Urinary bladder (tissue), 4 donors: ENCODE data around the gene OR6B1. TPM values are rescaled to one million over a fixed set of nuclear protein-coding genes. Genes with fewer than 3 reads are reported as not detected.

Experiments
- DNase-seq: peaks from one replicate; pipeline ENCODE4 v3.0.0-alpha.2; 2015; ENCODE audit errors: extremely low spot score
- H3K27ac ChIP-seq: one replicate; pipeline ENCODE4 v1.5.1; 2013; ENCODE audit warnings: low read depth, mild to moderate bottlenecking, moderate library complexity
- H3K36me3 ChIP-seq: one replicate; pipeline ENCODE4 v1.6.1; 2013; ENCODE audit warnings: mild to moderate bottlenecking, moderate library complexity; ENCODE audit not compliant: insufficient read depth
- H3K4me1 ChIP-seq: one replicate; pipeline ENCODE4 v1.6.1; 2013; ENCODE audit warnings: mild to moderate bottlenecking, moderate library complexity; ENCODE audit not compliant: insufficient read depth
- H3K4me3 ChIP-seq: one replicate; pipeline ENCODE4 v1.5.1; 2013; ENCODE audit warnings: low read depth, low read length
- WGBS: extraction: QIAGEN DNeasy Blood & Tissue Kit; methylation state at CpG from one replicate; pipeline ENCODE4 v1.1.7; 2013; 5-methylcytosine and 5-hydroxymethylcytosine counted together
- polyA plus RNA-seq: library from polyadenylated mRNA; stranded (reverse); fragments of 200-250 nt; gene quantifications from one replicate; pipeline ENCODE4 v1.2.3, GENCODE V29; 2013
- total RNA-seq: library from RNA; depleted of rRNA; stranded (reverse); fragments of >200 nt; gene quantifications from one replicate; pipeline ENCODE4 v1.2.3, GENCODE V29; 2014
- donor health status: healthy with polysubstance abuse.
- donor health status: healthy.

OR6B1 gene
- total RNA-seq, result not detected
- not detected for polyA plus RNA-seq

GRCh38 chr7:144000020-144000419 is at the start of gene OR6B1:
Gene OR6B1, plus strand, starts transcription at chr7:144000320. Its CDS starts 3,677 bp downstream, at chr7:144003997.
- Histone ChIP-seq H3K27ac (no peak within 1 kb of the TSS), H3K36me3 (no peaks in the 10 kb centered on the region), H3K4me1 (no peaks in the 10 kb centered on the region), H3K4me3 (no peak within 1 kb of the TSS)
- DNase-seq, result no peak
- 93% methylated on average over 4 of the region's 4 CpGs for WGBS

- 49% methylated on average over 3 of the region's 3 CpGs for WGBS
- no peaks in the 10 kb centered on the region for H3K4me1 ChIP-seq
- DNase-seq, result no peak
- no peaks in the 10 kb centered on the region for H3K36me3 ChIP-seq
- H3K4me3 ChIP-seq, result no peak overlapping the region
- no peak overlapping the region for H3K27ac ChIP-seq
Measured at GRCh38 chr7:143953421-143953820, 46.7 kb upstream of the OR6B1 start.

- H3K36me3 ChIP-seq, result no peaks in the 10 kb centered on the region
- no peak for DNase-seq
- no peak overlapping the region for H3K27ac ChIP-seq
- no peak overlapping the region for H3K4me3 ChIP-seq
- 65% methylated on average over 2 of the region's 2 CpGs for WGBS
- H3K4me1 ChIP-seq, result no peaks in the 10 kb centered on the region
Measured at GRCh38 chr7:143954135-143954534, 46.0 kb upstream of the OR6B1 start.

GRCh38 chr7:143954544-143954943 is 45.6 kb upstream of the OR6B1 start, which contains the start of gene OR2F1:
Gene OR2F1, plus strand, starts transcription at chr7:143954844. Its CDS starts 5,127 bp downstream, at chr7:143959971.
- Histone ChIP-seq H3K36me3 (no peaks in the 10 kb centered on the region), H3K4me1 (no peaks in the 10 kb centered on the region), H3K27ac (no peak within 1 kb of the TSS), H3K4me3 (no peak within 1 kb of the TSS)
- 80% methylated on average over 3 of the region's 3 CpGs for WGBS
- DNase-seq, result no peak

- Histone ChIP-seq H3K36me3 (no peaks in the 10 kb centered on the region), H3K27ac (no peak overlapping the region), H3K4me1 (no peaks in the 10 kb centered on the region), H3K4me3 (no peak overlapping the region)
- WGBS, result 66% methylated on average over 3 of the region's 3 CpGs
- DNase-seq, result no peak
Measured at GRCh38 chr7:143958781-143959180, 41.3 kb upstream of the OR6B1 start.

GRCh38 chr7:143960813-143961610 is 39.1 kb upstream of the OR6B1 start:
- Histone ChIP-seq H3K27ac (no peak overlapping the region), H3K4me3 (no peak overlapping the region), H3K36me3 (no peaks in the 10 kb centered on the region), H3K4me1 (no peaks in the 10 kb centered on the region)
- no peak for DNase-seq
- WGBS, result 81% methylated on average over 5 of the region's 5 CpGs

GRCh38 chr7:143965280-143965679 is 34.8 kb upstream of the OR6B1 start:
- Histone ChIP-seq H3K4me3 (no peak overlapping the region), H3K27ac (no peak overlapping the region), H3K4me1 (no peaks in the 10 kb centered on the region), H3K36me3 (no peaks in the 10 kb centered on the region)
- no peak for DNase-seq
- 39% methylated on average over 2 of the region's 2 CpGs for WGBS

- Histone ChIP-seq H3K36me3 (no peaks in the 10 kb centered on the region), H3K27ac (no peak overlapping the region), H3K4me1 (no peaks in the 10 kb centered on the region), H3K4me3 (no peak overlapping the region)
- no peak for DNase-seq
- 68% methylated on average over 4 of the region's 4 CpGs for WGBS
Measured at GRCh38 chr7:143967398-143967797, 32.7 kb upstream of the OR6B1 start.

GRCh38 chr7:143973870-143974416 is 26.2 kb upstream of the OR6B1 start:
- no peak for DNase-seq
- WGBS, result 57% methylated on average over 4 of the region's 4 CpGs
- Histone ChIP-seq H3K36me3 (no peaks in the 10 kb centered on the region), H3K4me3 (no peak overlapping the region), H3K4me1 (no peaks in the 10 kb centered on the region), H3K27ac (no peak overlapping the region)

GRCh38 chr7:143974459-143974858 is 25.7 kb upstream of the OR6B1 start:
- 55% methylated on average over 4 of the region's 4 CpGs for WGBS
- no peak overlapping the region for H3K27ac ChIP-seq
- H3K4me3 ChIP-seq, result no peak overlapping the region
- no peaks in the 10 kb centered on the region for H3K4me1 ChIP-seq
- H3K36me3 ChIP-seq, result no peaks in the 10 kb centered on the region
- DNase-seq, result no peak

GRCh38 chr7:143975617-143976016 is 24.5 kb upstream of the OR6B1 start:
- Histone ChIP-seq H3K4me3 (no peak overlapping the region), H3K4me1 (no peaks in the 10 kb centered on the region), H3K27ac (no peak overlapping the region), H3K36me3 (no peaks in the 10 kb centered on the region)
- DNase-seq, result no peak
- WGBS, result 59% methylated on average over 1 of the region's 1 CpG

GRCh38 chr7:143978585-143978984 is 21.5 kb upstream of the OR6B1 start:
- WGBS, result 76% methylated on average over 2 of the region's 2 CpGs
- no peak overlapping the region for H3K27ac ChIP-seq
- H3K4me1 ChIP-seq, result no peaks in the 10 kb centered on the region
- H3K4me3 ChIP-seq, result no peak overlapping the region
- H3K36me3 ChIP-seq, result no peaks in the 10 kb centered on the region
- DNase-seq, result no peak

GRCh38 chr7:143979359-143979758 is 20.8 kb upstream of the OR6B1 start:
- Histone ChIP-seq H3K4me3 (no peak overlapping the region), H3K27ac (no peak overlapping the region), H3K36me3 (no peaks in the 10 kb centered on the region), H3K4me1 (no peaks in the 10 kb centered on the region)
- DNase-seq, result no peak
- WGBS, result 79% methylated on average over 1 of the region's 1 CpG

- Histone ChIP-seq H3K36me3 (no peaks in the 10 kb centered on the region), H3K27ac (no peak overlapping the region), H3K4me3 (no peak overlapping the region), H3K4me1 (no peaks in the 10 kb centered on the region)
- WGBS, result 77% methylated on average over 2 of the region's 2 CpGs
- DNase-seq, result no peak
Measured at GRCh38 chr7:143979998-143980397, 20.1 kb upstream of the OR6B1 start.
